HCT116 (cell line): ENCODE measurements around the gene HMG20A. TPM values are rescaled to one million over a fixed set of nuclear protein-coding genes. Genes with fewer than 3 reads are reported as not detected.

Experiments
- EGR1 ChIP-seq: IDR thresholded peaks from 2 replicates; pipeline ENCODE4 v1.6.1; 2012; ENCODE audit warnings: low read depth
- ELF1 ChIP-seq: IDR thresholded peaks from 2 replicates; pipeline ENCODE4 v1.6.1; 2012; ENCODE audit warnings: low read depth, borderline replicate concordance
- JUND ChIP-seq: IDR thresholded peaks from 2 replicates; pipeline ENCODE4 v1.6.1; 2012
- POLR2A ChIP-seq: IDR thresholded peaks from 2 replicates; pipeline ENCODE4 v1.7.0; 2011; ENCODE audit warnings: borderline replicate concordance; ENCODE audit not compliant: insufficient read depth, insufficient read length; ENCODE audit errors: extremely low read depth
- POLR2AphosphoS5 ChIP-seq: IDR thresholded peaks from 2 replicates; pipeline ENCODE4 v1.6.1; 2011; ENCODE audit warnings: mild to moderate bottlenecking, low read depth, low read length, moderate library complexity
- SIN3A ChIP-seq: IDR thresholded peaks from 2 replicates; pipeline ENCODE4 v1.6.1; 2012; ENCODE audit warnings: low read depth
- SP1 ChIP-seq: IDR thresholded peaks from 2 replicates; pipeline ENCODE4 v1.6.1; 2012; ENCODE audit warnings: low read depth
- SRF ChIP-seq: IDR thresholded peaks from 2 replicates; pipeline ENCODE4 v1.6.1; 2012; ENCODE audit warnings: low read depth
- ZNF274 ChIP-seq: fragments of 200-500 bp; sonication (Bioruptor generic); IDR thresholded peaks from 2 replicates; pipeline ENCODE4 v1.6.1; 2014; ENCODE audit warnings: mild to moderate bottlenecking, low read depth, low read length, inconsistent platforms
- total RNA-seq: library from RNA; stranded (reverse); gene quantifications from one replicate; pipeline ENCODE4 v1.2.1, GENCODE V29; 2021; ENCODE audit not compliant: unreplicated experiment
- TF ChIP-seq, protein P1 (sequence below), 3 experiments: fragments of 200-600 bp in 1 of 3; sonication (generic) in 1 of 3; IDR thresholded peaks in 2 of 3; conservative IDR thresholded peaks in 1 of 3; 2 replicates each; pipeline ENCODE4 v1.5.1; 2012 to 2017; ENCODE audit warnings: low read depth in 2 of 3, low read length in 2 of 3, antibody characterized with exemption in 1 of 3, borderline replicate concordance in 1 of 3, control low read depth in 1 of 3, mild to moderate bottlenecking in 1 of 3, mixed read lengths in 1 of 3, mixed run types in 1 of 3, moderate library complexity in 1 of 3; ENCODE audit not compliant: insufficient read depth in 1 of 3
- TF ChIP-seq, protein P2 (sequence below): IDR thresholded peaks from 2 replicates; pipeline ENCODE4 v1.6.1; 2012; ENCODE audit warnings: low read depth

HMG20A gene
- total RNA-seq, 1 experiment from 2014 or later, result 37.7 TPM

DNA sequence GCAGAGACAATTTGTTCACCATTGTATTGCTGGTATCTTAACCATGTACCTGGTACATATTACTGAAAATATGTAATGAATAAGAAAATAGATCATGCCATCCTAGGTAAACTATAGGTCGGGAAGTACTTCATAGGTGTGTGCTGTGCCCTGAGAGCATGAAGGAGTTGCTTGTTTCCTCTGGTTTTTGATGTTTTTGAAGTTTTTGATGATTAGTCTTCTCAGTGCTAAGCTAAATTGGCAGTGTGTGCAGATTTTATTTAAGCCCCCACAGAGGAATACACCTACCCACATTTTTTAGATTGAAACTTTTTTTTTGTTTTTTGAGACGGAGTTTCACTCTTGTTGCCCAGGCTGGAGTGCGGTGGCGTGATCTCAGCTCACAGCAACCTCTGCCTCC, 16.6 kb downstream of the HMG20A start (continued):
- TF ChIP-seq, protein P1, sequence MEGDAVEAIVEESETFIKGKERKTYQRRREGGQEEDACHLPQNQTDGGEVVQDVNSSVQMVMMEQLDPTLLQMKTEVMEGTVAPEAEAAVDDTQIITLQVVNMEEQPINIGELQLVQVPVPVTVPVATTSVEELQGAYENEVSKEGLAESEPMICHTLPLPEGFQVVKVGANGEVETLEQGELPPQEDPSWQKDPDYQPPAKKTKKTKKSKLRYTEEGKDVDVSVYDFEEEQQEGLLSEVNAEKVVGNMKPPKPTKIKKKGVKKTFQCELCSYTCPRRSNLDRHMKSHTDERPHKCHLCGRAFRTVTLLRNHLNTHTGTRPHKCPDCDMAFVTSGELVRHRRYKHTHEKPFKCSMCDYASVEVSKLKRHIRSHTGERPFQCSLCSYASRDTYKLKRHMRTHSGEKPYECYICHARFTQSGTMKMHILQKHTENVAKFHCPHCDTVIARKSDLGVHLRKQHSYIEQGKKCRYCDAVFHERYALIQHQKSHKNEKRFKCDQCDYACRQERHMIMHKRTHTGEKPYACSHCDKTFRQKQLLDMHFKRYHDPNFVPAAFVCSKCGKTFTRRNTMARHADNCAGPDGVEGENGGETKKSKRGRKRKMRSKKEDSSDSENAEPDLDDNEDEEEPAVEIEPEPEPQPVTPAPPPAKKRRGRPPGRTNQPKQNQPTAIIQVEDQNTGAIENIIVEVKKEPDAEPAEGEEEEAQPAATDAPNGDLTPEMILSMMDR (IDR thresholded peaks at IDR 0.05 in 2 of 3, conservative IDR thresholded peaks at IDR 0.05 in 1 of 3; ENCODE audit: borderline replicate concordance in 1 of 3, insufficient read depth in 1 of 3, low read depth in 2 of 3, low read length in 2 of 3), result no peak
- TF ChIP-seq JUND (no peak), ELF1 (no peak), POLR2AphosphoS5 (no peak), EGR1 (no peak), SP1 (no peak), SRF (no peak), ZNF274 (no peak), SIN3A (no peak), POLR2A (no peak)
- TF ChIP-seq, protein P2, sequence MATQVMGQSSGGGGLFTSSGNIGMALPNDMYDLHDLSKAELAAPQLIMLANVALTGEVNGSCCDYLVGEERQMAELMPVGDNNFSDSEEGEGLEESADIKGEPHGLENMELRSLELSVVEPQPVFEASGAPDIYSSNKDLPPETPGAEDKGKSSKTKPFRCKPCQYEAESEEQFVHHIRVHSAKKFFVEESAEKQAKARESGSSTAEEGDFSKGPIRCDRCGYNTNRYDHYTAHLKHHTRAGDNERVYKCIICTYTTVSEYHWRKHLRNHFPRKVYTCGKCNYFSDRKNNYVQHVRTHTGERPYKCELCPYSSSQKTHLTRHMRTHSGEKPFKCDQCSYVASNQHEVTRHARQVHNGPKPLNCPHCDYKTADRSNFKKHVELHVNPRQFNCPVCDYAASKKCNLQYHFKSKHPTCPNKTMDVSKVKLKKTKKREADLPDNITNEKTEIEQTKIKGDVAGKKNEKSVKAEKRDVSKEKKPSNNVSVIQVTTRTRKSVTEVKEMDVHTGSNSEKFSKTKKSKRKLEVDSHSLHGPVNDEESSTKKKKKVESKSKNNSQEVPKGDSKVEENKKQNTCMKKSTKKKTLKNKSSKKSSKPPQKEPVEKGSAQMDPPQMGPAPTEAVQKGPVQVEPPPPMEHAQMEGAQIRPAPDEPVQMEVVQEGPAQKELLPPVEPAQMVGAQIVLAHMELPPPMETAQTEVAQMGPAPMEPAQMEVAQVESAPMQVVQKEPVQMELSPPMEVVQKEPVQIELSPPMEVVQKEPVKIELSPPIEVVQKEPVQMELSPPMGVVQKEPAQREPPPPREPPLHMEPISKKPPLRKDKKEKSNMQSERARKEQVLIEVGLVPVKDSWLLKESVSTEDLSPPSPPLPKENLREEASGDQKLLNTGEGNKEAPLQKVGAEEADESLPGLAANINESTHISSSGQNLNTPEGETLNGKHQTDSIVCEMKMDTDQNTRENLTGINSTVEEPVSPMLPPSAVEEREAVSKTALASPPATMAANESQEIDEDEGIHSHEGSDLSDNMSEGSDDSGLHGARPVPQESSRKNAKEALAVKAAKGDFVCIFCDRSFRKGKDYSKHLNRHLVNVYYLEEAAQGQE, result no peak
